ENCODE data around the gene FLAD1. TPM values are rescaled to one million over a fixed set of nuclear protein-coding genes. Genes with fewer than 3 reads are reported as not detected.
"Not testable (repeated sequence)": the region's sequence is repeated elsewhere in the genome, so short reads cannot be mapped to it uniquely, and the experiment has no call there.

Gene FLAD1
- total RNA-seq, 5 donors from 2014 or later (not counting 1 experiment from before 2014, with no cell fraction given) = 32.8 to 64.3 (median 53.4) TPM

DNA sequence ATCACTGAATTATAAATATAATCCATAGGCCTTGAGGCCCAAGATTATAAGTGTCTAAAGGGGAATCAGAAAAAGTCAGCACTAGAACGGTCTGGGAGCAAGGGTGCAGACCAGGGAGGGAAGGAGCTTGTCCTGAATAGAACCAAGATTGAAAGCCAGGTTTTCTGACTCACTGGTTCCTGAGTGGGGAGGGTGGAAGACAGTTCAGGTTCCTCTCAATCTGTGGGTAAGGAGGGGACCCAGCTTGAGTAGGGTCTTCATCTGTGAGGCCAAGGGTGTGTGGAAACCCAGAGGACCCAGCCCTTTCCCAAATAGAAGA lies 11.1 kb downstream of the FLAD1 start:
- CTCF ChIA-PET = interaction anchor here (0.5 to 1.8 kb wide), 5 partner anchors 10 to 27 kb away, joined by 3 to 5 read pairs (median 3); no protein-coding TSS in a partner anchor
- Histone ChIP-seq H3K36me3 (ENCODE audit: control insufficient read depth in 2 of 2, extremely low read depth in 1 of 2, insufficient read depth in 1 of 2, low read length in 1 of 2) (peaks cover 3 to 25% of the 10 kb centered on the region in 2 donors), H3K4me3 (ENCODE audit: control insufficient read depth in 1 of 2, extremely low read depth in 1 of 2, low read length in 1 of 2) (no peak overlapping the region), H3K9me3 (no peaks in the 10 kb centered on the region), H3K27me3 (replicated peaks in 1 of 2; ENCODE audit: control insufficient read depth in 2 of 2, extremely low read depth in 1 of 2, insufficient read depth in 2 of 2, low read length in 1 of 2) (no peaks in the 10 kb centered on the region), H3K4me1 (ENCODE audit: control insufficient read depth in 1 of 2, extremely low read depth in 1 of 2, insufficient read depth in 2 of 2, low read length in 2 of 2) (peaks cover 6 to 25% of the 10 kb centered on the region in 2 experiments), H3K27ac (ENCODE audit: low read length) (no peak overlapping the region)
- no peak overlapping the region for H3K27ac Mint-ChIP-seq
- POLR2A ChIA-PET = interaction anchor here in 1 of 2 donors (0.5 to 1.1 kb wide), 2 partner anchors 11 to 31 kb away, joined by 3 to 11 read pairs; partner anchors contain the start of gene FLAD1
- H3K4me1 Mint-ChIP-seq = peaks cover 19 to 27% (median 25%) of the 10 kb centered on the region in 3 donors
- DNase-seq (no peak), ATAC-seq (replicated peaks in 1 of 4) (no peak)
- peaks cover 6% of the 10 kb centered on the region for H3K36me3 Mint-ChIP-seq
- H3K27me3 Mint-ChIP-seq = no peaks in the 10 kb centered on the region
- 80% methylated on average over 1 of the region's 1 CpG for WGBS (ENCODE audit: insufficient coverage)
- no peak overlapping the region for H3K4me3 Mint-ChIP-seq
- H3K9me3 Mint-ChIP-seq = no peaks in the 10 kb centered on the region

DNA sequence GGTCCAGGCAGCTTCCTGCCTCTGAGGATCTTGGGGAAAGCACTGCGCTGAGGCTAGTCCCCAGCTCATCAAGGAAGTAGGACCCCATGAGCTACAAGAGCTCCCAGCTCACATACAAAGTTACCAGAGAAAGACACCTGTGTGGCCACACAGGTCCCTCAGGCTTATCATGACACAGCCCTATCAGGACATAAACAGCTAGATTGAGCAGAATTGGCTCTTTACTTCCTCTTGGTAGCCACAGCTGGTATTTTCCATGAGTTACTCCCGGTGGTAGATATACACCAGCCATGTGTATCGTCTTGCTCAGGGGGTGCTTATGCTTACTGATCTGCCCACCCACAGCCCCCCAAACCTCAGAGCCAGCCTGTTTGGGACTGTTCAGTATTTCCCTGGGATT lies 11.4 kb downstream of the FLAD1 start:
- ATAC-seq (replicated peaks in 1 of 4) = no peak
- H3K27me3 ChIP-seq (replicated peaks in 1 of 2; ENCODE audit: control insufficient read depth in 2 of 2, extremely low read depth in 1 of 2, insufficient read depth in 2 of 2, low read length in 1 of 2) = no peaks in the 10 kb centered on the region
- H3K27me3 Mint-ChIP-seq = no peaks in the 10 kb centered on the region
- H3K27ac ChIP-seq (ENCODE audit: low read length) = no peak overlapping the region
- peaks cover 19 to 24% (median 23%) of the 10 kb centered on the region in 3 donors for H3K4me1 Mint-ChIP-seq
- no peak overlapping the region for H3K4me3 ChIP-seq (ENCODE audit: control insufficient read depth in 1 of 2, extremely low read depth in 1 of 2, low read length in 1 of 2)
- H3K4me3 Mint-ChIP-seq = no peak overlapping the region
- H3K36me3 ChIP-seq (ENCODE audit: control insufficient read depth in 2 of 2, extremely low read depth in 1 of 2, insufficient read depth in 1 of 2, low read length in 1 of 2) = peaks cover 2 to 22% of the 10 kb centered on the region in 2 donors
- WGBS (ENCODE audit: insufficient coverage) = 63% methylated on average over 3 of the region's 3 CpGs
- no peak for DNase-seq
- ChIA-PET POLR2A (interaction anchor here in 1 of 2 donors (0.5 to 1.1 kb wide), 3 partner anchors 11 to 31 kb away, joined by 3 to 11 read pairs (median 3); partner anchors contain the start of gene FLAD1), CTCF (interaction anchor here (0.5 to 1.8 kb wide), 7 partner anchors 10 to 28 kb away, joined by 3 to 8 read pairs (median 3); no protein-coding TSS in a partner anchor)
- H3K4me1 ChIP-seq (ENCODE audit: control insufficient read depth in 1 of 2, extremely low read depth in 1 of 2, insufficient read depth in 2 of 2, low read length in 2 of 2) = peaks cover 6 to 26% of the 10 kb centered on the region in 2 experiments
- peak overlapping the region in 1 of 2 donors; percentile 28 for H3K27ac Mint-ChIP-seq
- no peaks in the 10 kb centered on the region for H3K9me3 Mint-ChIP-seq
- peaks cover 3% of the 10 kb centered on the region for H3K36me3 Mint-ChIP-seq
- H3K9me3 ChIP-seq = no peaks in the 10 kb centered on the region

DNA sequence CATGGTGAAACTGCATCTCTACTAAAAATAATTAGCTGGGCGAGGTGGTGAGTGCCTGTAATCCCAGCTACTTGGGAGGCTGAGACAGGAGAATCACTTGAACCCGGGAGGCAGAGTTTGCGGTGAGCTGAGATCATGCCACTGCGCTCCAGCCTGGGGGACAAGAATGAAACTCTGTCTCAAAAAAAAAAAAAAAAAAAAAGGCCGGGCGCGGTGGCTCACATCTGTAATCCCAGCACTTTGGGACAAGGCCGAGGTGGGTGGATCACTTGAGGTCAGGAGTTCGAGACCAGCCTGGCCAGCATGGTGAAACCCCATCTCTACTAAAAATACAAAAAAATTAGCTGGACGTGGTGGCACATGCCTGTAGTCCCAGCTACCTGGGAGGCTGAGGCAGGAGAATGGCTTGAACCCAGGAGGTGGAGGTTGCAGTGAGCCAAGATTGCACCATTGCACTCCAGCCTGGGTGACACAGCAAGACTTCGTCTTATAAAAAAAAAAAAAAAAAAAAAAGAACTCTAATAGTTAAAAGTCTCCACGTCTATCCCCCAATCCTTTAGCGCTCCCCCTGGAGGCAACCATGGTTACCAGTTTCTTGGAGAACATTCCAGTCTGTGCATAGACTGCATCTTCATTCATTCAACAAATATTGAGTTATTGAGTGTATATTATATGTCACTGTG lies 12.3 kb downstream of the FLAD1 start:
- POLR2A ChIA-PET = interaction anchor here in 1 of 2 donors (0.8 kb wide), 1 partner anchor 961 kb away, joined by 10 read pairs; no protein-coding TSS in a partner anchor
- peak in 1 of 35 experiments; percentile 31 for DNase-seq

DNA sequence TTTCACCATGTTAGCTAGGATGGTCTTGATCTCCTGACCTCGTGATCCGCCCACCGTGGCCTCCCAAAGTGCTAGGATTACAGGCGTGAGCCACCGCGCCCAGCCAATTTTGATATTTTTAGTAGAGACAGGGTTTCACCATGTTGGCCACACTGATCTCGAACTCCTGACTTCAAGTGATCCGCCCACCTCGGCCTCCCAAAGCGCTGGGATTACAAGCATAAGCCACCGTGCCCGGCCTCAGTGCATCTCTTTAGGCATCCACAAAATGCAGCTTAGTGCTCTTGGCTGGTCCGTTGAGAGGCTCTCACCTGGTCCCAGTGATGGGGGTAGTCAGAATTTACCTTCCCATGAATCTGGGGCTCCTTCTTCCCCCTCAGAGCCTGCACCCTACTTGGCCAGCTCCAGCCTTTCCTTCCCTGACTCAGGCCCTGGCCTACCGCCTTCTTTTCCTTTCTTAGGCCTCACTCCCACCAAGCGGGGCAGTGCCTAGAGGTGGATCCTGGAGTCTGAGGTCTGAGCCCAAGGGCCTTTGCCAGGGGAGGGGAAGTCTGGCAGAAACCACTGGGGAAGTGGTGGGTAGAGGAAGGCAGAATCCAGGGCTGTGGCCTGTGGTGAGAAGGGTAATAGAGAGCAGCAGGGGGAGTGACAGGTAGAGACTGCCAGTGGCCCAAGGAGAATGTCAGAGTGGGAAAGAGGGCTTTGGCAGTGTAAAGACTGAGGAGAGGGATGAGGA lies 14.0 kb downstream of the FLAD1 start:
- Histone ChIP-seq H3K4me3 (ENCODE audit: control insufficient read depth in 1 of 2, extremely low read depth in 1 of 2, low read length in 1 of 2) (no peak overlapping the region), H3K27me3 (replicated peaks in 1 of 2; ENCODE audit: control insufficient read depth in 2 of 2, extremely low read depth in 1 of 2, insufficient read depth in 2 of 2, low read length in 1 of 2) (no peaks in the 10 kb centered on the region), H3K36me3 (ENCODE audit: control insufficient read depth in 2 of 2, extremely low read depth in 1 of 2, insufficient read depth in 1 of 2, low read length in 1 of 2) (peaks cover 2 to 4% of the 10 kb centered on the region in 2 donors), H3K27ac (ENCODE audit: low read length) (no peak overlapping the region), H3K9me3 (no peaks in the 10 kb centered on the region), H3K4me1 (ENCODE audit: control insufficient read depth in 1 of 2, extremely low read depth in 1 of 2, insufficient read depth in 2 of 2, low read length in 2 of 2) (peaks cover 6 to 47% of the 10 kb centered on the region in 2 experiments)
- DNase-seq (no peak), ATAC-seq (replicated peaks in 1 of 4) (no peak)
- Mint-ChIP-seq H3K4me1 (peaks cover 22 to 28% (median 28%) of the 10 kb centered on the region in 3 donors), H3K36me3 (no peaks in the 10 kb centered on the region), H3K27me3 (no peaks in the 10 kb centered on the region), H3K4me3 (peak overlapping the region in 1 of 3 donors; percentile 31), H3K27ac (peak overlapping the region; percentile 23 to 37), H3K9me3 (no peaks in the 10 kb centered on the region)
- ChIA-PET POLR2A (interaction anchor here (0.7 to 0.9 kb wide), 2 partner anchors 45 kb away, joined by 3 to 6 read pairs; no protein-coding TSS in a partner anchor), CTCF (interaction anchor here (0.6 to 1.1 kb wide), 2 partner anchors 41 to 55 kb away, joined by 3 to 5 read pairs; partner anchors contain the start of gene PBXIP1 (in 1 of the 2))
- WGBS (ENCODE audit: insufficient coverage) = 93% methylated on average over 6 of the region's 15 CpGs

More for the DNA sequence above, 12.3 kb downstream of the FLAD1 start:
- Mint-ChIP-seq H3K27ac (peak overlapping the region in 1 of 2 donors; percentile 22), H3K4me1 (peaks cover 22 to 28% (median 28%) of the 10 kb centered on the region in 3 donors)
- CTCF ChIA-PET = interaction anchor here (0.7 to 1.3 kb wide), 6 partner anchors 8 to 481 kb away, joined by 3 to 8 read pairs (median 6); no protein-coding TSS in a partner anchor
- not testable (repeated sequence) for H3K27me3 Mint-ChIP-seq; H3K27ac ChIP-seq (ENCODE audit: low read length); H3K9me3 ChIP-seq; H3K36me3 Mint-ChIP-seq; H3K9me3 Mint-ChIP-seq; ATAC-seq (replicated peaks in 1 of 4); H3K4me3 Mint-ChIP-seq; H3K4me3 ChIP-seq (ENCODE audit: control insufficient read depth in 1 of 2, extremely low read depth in 1 of 2, low read length in 1 of 2); H3K27me3 ChIP-seq (replicated peaks in 1 of 2; ENCODE audit: control insufficient read depth in 2 of 2, extremely low read depth in 1 of 2, insufficient read depth in 2 of 2, low read length in 1 of 2)
- 90% methylated on average over 2 of the region's 13 CpGs for WGBS (ENCODE audit: insufficient coverage)
- H3K36me3 ChIP-seq (ENCODE audit: control insufficient read depth in 2 of 2, extremely low read depth in 1 of 2, insufficient read depth in 1 of 2, low read length in 1 of 2) = peaks cover 2 to 14% of the 10 kb centered on the region in 2 donors
- H3K4me1 ChIP-seq (ENCODE audit: control insufficient read depth in 1 of 2, extremely low read depth in 1 of 2, insufficient read depth in 2 of 2, low read length in 2 of 2) = peaks cover 6 to 34% of the 10 kb centered on the region in 2 experiments

DNA sequence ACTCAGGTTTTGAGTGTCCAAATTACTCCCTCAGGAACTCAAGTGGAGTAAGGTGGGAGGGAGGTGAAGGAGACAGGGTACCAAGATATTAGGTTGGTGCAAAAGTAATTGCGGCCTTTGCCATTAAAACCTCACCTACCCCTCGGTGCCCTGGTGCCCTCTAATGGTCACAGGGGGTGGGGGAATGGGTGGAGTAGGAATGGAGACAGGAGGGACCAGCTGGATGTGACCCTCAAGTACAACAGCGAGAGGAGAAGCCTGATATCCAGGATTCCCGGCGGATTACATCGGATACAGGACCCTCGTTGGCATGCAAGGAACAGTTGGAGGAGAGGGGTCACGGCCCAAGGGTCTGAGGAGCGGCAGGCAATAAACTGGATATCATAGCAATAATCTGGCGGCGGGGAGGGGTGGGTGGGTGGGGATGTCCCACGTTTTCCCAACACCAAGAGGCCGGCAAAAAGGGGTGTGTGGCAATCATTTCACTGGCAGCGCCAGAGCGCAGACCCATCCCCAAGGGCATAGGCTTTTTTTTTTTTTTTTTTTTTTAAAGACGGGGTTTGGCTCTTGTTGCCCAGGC lies 15.1 kb downstream of the FLAD1 start:
- Histone ChIP-seq H3K27me3 (replicated peaks in 1 of 2; ENCODE audit: control insufficient read depth in 2 of 2, extremely low read depth in 1 of 2, insufficient read depth in 2 of 2, low read length in 1 of 2) (no peaks in the 10 kb centered on the region), H3K27ac (ENCODE audit: low read length) (no peak overlapping the region), H3K36me3 (ENCODE audit: control insufficient read depth in 2 of 2, extremely low read depth in 1 of 2, insufficient read depth in 1 of 2, low read length in 1 of 2) (peaks cover 0 to 2% of the 10 kb centered on the region in 2 donors), H3K9me3 (no peaks in the 10 kb centered on the region), H3K4me1 (ENCODE audit: control insufficient read depth in 1 of 2, extremely low read depth in 1 of 2, insufficient read depth in 2 of 2, low read length in 2 of 2) (peaks cover 6 to 54% of the 10 kb centered on the region in 2 experiments), H3K4me3 (ENCODE audit: control insufficient read depth in 1 of 2, extremely low read depth in 1 of 2, low read length in 1 of 2) (no peak overlapping the region)
- Mint-ChIP-seq H3K4me3 (peak overlapping the region in 2 of 3 donors; percentile 13 to 89), H3K9me3 (no peaks in the 10 kb centered on the region), H3K4me1 (peaks cover 22 to 28% (median 28%) of the 10 kb centered on the region in 3 donors), H3K36me3 (no peaks in the 10 kb centered on the region), H3K27me3 (no peaks in the 10 kb centered on the region), H3K27ac (peak overlapping the region; percentile 52 to 91)
- no CpG with 5 or more reads among the region's 16 CpGs for WGBS (ENCODE audit: insufficient coverage)
- no peak for ATAC-seq (replicated peaks in 1 of 4)
- DNase-seq = no peak
- ChIA-PET POLR2A (no interaction called here), CTCF (interaction anchor here (0.6 to 2.1 kb wide), 10 partner anchors 12 to 957 kb away, joined by 3 to 29 read pairs (median 6); partner anchors contain the start of genes FLAD1 (in 1 of the 2) and PBXIP1 (in 1 of the 2))
